OCI-LY3 (cell line): ENCODE measurements around the gene COL9A2.

Experiments
- EZH2phosphoT487 ChIP-seq: fragments of 200-600 bp; shearing (Covaris generic); IDR thresholded peaks from 2 replicates; pipeline ENCODE4 v1.6.1; 2018; ENCODE audit warnings: antibody characterized with exemption, mixed run types, low read depth
- TF ChIP-seq, protein P1 (sequence below): fragments of 200-600, 300-600 bp; sonication (generic); IDR thresholded peaks from 2 replicates; pipeline ENCODE4 v1.5.1; 2014; ENCODE audit warnings: antibody characterized with exemption, low read length, low read depth

DNA sequence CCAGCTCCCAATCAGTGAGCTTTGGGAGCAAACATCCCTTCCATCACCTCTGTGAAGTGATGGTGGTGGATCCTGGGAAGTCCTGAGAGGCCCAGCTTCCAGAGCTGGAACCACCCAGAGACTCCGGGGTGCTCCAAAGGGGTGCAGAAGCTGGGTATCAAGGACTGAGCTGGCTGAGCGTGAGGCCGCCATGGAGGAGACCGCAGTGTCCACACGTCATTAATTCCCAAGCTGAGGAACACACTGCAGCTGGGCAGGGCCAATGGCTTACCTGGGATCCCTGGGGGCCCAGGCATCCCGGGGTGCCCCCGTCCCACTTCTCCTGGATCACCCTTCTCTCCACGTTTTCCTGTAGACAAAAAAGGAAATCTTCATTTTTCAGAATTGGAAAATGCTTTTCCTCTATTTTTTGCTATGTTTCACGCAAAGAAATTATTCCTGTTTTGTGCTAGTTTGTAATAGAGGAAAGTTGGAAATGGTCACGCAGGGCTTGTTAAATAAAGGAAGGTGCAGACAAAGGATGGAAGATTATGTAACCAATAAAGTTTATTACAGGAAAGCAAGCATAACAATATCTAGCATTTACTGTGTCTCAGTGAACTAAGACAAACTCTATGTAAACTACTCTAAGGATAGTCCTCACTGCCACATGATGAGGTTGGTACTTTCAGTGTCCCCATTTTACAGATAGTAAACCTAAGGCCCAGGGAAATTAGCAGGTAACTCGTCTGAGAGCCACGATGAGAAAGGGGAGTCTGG is 15.4 kb downstream of the COL9A2 start:
- TF ChIP-seq, protein P1, sequence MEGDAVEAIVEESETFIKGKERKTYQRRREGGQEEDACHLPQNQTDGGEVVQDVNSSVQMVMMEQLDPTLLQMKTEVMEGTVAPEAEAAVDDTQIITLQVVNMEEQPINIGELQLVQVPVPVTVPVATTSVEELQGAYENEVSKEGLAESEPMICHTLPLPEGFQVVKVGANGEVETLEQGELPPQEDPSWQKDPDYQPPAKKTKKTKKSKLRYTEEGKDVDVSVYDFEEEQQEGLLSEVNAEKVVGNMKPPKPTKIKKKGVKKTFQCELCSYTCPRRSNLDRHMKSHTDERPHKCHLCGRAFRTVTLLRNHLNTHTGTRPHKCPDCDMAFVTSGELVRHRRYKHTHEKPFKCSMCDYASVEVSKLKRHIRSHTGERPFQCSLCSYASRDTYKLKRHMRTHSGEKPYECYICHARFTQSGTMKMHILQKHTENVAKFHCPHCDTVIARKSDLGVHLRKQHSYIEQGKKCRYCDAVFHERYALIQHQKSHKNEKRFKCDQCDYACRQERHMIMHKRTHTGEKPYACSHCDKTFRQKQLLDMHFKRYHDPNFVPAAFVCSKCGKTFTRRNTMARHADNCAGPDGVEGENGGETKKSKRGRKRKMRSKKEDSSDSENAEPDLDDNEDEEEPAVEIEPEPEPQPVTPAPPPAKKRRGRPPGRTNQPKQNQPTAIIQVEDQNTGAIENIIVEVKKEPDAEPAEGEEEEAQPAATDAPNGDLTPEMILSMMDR, result no peak
- TF ChIP-seq EZH2phosphoT487, result no peak
